ENCODE data around the gene ITPR2.

The ITPR2 gene

DNA sequence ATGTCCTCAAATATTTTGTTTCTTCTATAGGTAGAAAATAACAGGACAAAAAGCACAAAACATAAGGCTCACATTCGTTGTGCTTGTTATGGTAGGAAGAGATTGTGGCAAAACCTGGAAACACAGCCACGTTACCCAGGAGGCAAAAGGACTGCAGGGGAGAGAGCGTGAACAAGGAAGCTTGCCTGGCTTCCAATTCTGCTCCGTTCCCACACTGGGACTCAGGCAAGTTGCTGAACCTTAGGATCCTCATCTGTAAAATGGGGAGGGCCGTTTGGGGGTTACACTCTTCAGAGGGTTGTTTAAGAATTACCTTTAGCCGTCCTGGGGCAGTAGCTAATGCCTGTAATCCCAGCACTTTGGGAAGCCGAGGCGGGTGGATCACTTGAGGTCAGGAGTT, 432.4 kb downstream of the ITPR2 start:
- Histone ChIP-seq H3K9ac (no peak overlapping the region), H3K4me3 (no peak overlapping the region), H3K9me3 (replicated peaks in 1 of 11) (no peaks in the 10 kb centered on the region), H3K27ac (no peak overlapping the region), H3K36me3 (peaks cover 0 to 43% (median 0%) of the 10 kb centered on the region in 11 experiments; a peak in 7 of 22 replicates), H3K4me2 (no peak overlapping the region), H4K20me1 (no peaks in the 10 kb centered on the region), H3K4me1 (peaks cover 0 to 21% (median 0%) of the 10 kb centered on the region in 10 experiments; a peak in 7 of 20 replicates), H3K27me3 (no peaks in the 10 kb centered on the region)
- no peak for TF ChIP-seq Cebpa-rat (IDR thresholded peaks at IDR 0.05)

DNA sequence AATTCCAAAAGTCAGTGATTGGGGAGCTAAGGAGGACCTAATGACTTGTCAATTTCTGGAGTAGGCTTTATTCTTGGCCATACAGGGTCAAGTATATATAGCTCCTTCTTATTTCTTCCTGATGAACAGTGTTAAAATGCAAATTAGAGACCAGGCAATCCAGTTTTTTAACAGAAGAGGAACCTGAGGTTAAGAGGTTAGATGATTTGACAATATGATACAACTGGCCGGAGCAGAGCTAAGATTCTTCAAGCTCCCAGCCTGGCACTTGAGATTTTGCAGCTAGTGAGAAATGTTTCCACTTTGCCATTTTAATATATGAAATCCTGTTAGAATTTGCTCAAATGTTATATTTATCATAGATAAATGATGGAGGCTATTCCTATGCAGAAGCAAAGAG, 433.6 kb downstream of the ITPR2 start:
- H3K4me3 ChIP-seq, result no peak overlapping the region
- H3K9ac ChIP-seq, result no peak overlapping the region
- H3K27ac ChIP-seq, result no peak overlapping the region
- H3K27me3 ChIP-seq, result no peaks in the 10 kb centered on the region
- H3K9me3 ChIP-seq (replicated peaks in 1 of 11), result no peaks in the 10 kb centered on the region
- no peaks in the 10 kb centered on the region for H4K20me1 ChIP-seq
- H3K4me2 ChIP-seq, result peak overlapping the region in 3 of 11 experiments; percentile 7 to 49 (median 24); a peak in 5 of 22 replicates
- TF ChIP-seq Cebpa-rat (IDR thresholded peaks at IDR 0.05), result no peak
- H3K36me3 ChIP-seq, result peaks cover 0 to 55% (median 0%) of the 10 kb centered on the region in 11 experiments; a peak in 7 of 22 replicates
- peaks cover 0 to 21% (median 0%) of the 10 kb centered on the region in 10 experiments; a peak in 7 of 20 replicates for H3K4me1 ChIP-seq

DNA sequence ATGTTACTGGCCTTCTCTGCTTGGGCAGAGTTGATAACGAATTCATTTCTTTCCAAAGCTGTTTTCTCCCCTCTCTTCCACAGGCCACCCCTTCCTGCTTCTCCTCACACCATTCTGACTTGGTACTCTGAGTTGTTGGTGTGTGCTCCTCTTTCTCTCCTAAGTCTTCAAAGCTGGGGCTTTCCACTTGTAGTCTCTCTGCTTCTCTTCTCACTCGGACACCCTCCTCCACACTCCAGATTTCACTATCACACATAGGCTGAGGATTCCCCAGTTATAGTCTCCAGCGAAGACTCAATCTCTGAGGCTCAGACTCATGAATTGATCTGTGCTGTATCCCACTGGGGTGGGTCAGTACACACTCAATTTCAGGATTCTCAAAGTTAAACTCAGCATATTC, 436.6 kb downstream of the ITPR2 start:
- Histone ChIP-seq H3K4me1 (peaks cover 0 to 12% (median 0%) of the 10 kb centered on the region in 10 experiments; a peak in 6 of 20 replicates), H3K4me2 (no peak overlapping the region), H3K27me3 (no peaks in the 10 kb centered on the region), H3K9ac (no peak overlapping the region), H3K4me3 (no peak overlapping the region), H3K36me3 (peaks cover 0 to 75% (median 0%) of the 10 kb centered on the region in 11 experiments; a peak in 7 of 22 replicates), H4K20me1 (no peaks in the 10 kb centered on the region), H3K27ac (no peak overlapping the region), H3K9me3 (replicated peaks in 1 of 11) (no peaks in the 10 kb centered on the region)
- TF ChIP-seq Cebpa-rat (IDR thresholded peaks at IDR 0.05), result no peak

DNA sequence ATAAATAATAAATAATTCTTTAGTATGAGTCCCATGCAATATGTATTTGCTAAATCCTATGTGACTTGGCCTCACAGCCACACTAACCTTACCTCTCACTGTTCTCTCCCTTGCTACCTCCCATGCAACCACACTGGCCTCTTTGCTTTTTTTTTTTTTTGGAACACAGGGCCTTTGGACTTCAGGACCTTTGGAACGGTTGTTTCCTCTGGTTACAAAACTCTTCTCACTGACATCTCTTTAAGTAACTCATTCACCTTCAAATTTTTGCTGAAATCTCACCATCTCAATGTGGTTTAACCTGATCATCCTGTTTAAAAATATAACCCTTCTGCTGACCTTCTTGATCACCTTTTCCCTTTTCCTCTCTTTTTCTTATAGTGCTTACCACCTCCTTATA, 443.7 kb downstream of the ITPR2 start:
- H3K9me3 ChIP-seq (replicated peaks in 1 of 11), result peaks cover 0 to under 1% (median 0%) of the 10 kb centered on the region in 11 experiments; a peak in 1 of 22 replicates
- H3K4me1 ChIP-seq, result no peaks in the 10 kb centered on the region
- peaks cover 0 to 96% (median 0%) of the 10 kb centered on the region in 11 experiments; a peak in 8 of 22 replicates for H3K36me3 ChIP-seq
- H3K4me3 ChIP-seq, result no peak overlapping the region
- H4K20me1 ChIP-seq, result no peaks in the 10 kb centered on the region
- H3K27ac ChIP-seq, result no peak overlapping the region
- H3K4me2 ChIP-seq, result no peak overlapping the region
- no peak for TF ChIP-seq Cebpa-rat (IDR thresholded peaks at IDR 0.05)
- H3K9ac ChIP-seq, result no peak overlapping the region
- H3K27me3 ChIP-seq, result no peaks in the 10 kb centered on the region

DNA sequence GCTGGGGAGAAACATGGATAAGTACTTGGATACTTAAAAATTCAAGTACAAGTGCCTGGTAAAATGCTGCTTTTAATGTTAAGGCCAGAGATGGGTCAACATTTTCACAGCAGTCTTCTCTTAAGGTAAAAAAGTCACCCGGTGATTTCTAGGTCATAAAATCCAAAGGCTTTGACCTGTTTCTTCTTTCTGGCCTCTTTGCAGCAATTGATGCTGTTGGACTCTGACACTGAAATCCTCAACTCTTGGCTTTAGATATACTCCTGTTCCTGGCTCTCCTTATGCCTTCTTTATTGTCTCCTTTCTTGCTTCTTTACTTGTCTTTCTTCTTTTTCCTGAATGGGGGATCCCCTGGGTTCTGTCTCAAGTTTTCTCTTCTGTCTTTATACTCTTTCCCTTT, 448.5 kb downstream of the ITPR2 start:
- H3K9ac ChIP-seq, result no peak overlapping the region
- no peak for TF ChIP-seq Cebpa-rat (IDR thresholded peaks at IDR 0.05)
- H3K4me1 ChIP-seq, result peaks cover 0 to 1% (median 0%) of the 10 kb centered on the region in 10 experiments; a peak in 2 of 20 replicates
- H3K4me2 ChIP-seq, result no peak overlapping the region
- no peaks in the 10 kb centered on the region for H3K27me3 ChIP-seq
- peaks cover 0 to 15% (median 0%) of the 10 kb centered on the region in 11 experiments; a peak in 1 of 22 replicates for H3K9me3 ChIP-seq (replicated peaks in 1 of 11)
- peaks cover 0 to 67% (median 0%) of the 10 kb centered on the region in 11 experiments; a peak in 7 of 22 replicates for H3K36me3 ChIP-seq
- no peak overlapping the region for H3K4me3 ChIP-seq
- no peaks in the 10 kb centered on the region for H4K20me1 ChIP-seq
- no peak overlapping the region for H3K27ac ChIP-seq

DNA sequence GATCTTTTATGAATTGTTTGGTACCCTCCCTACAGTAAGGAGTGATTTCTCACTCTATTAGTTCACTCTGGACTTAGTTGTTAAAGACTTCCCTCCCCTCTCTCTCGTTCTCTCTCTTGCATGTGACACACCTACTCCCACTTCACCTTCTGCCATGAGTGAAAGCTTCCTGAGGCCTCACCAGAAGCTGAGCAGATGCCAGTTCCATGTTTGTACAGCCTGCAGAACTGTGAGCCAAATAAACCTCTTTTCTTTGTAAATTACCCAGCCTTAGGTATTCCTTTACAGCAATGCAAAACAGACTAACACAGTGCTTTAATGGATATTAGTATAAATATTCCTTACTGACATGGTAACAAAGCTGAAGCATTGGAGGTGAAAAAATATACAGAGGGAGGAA, 450.0 kb downstream of the ITPR2 start:
- Histone ChIP-seq H3K4me1 (peaks cover 0 to 16% (median 0%) of the 10 kb centered on the region in 10 experiments; a peak in 6 of 20 replicates), H3K36me3 (peaks cover 0 to 54% (median 0%) of the 10 kb centered on the region in 11 experiments; a peak in 7 of 22 replicates), H3K9me3 (replicated peaks in 1 of 11) (peaks cover 0 to 15% (median 0%) of the 10 kb centered on the region in 11 experiments; a peak in 1 of 22 replicates), H3K27me3 (no peaks in the 10 kb centered on the region), H3K9ac (no peak overlapping the region), H4K20me1 (no peaks in the 10 kb centered on the region), H3K27ac (no peak overlapping the region), H3K4me2 (no peak overlapping the region), H3K4me3 (no peak overlapping the region)
- no peak for TF ChIP-seq Cebpa-rat (IDR thresholded peaks at IDR 0.05)

DNA sequence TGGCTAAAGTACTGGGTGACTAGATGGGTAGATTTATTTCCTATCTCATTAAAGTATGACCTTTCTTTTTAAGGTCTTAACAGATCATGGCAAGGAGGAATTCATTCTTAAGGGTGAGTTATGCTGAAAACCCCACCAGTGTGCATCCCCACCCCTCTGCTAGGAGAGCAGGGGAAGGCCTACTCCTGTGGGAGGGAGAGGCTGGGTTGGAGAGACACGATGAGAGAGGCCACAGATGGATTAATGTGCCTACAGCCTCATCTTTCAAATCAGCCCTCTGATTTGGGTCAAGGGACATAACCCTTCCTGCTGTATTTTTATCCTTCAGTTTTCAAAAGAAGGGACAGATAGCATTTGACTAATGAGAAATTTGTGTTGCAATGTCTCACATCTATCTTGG, 452.1 kb downstream of the ITPR2 start:
- Histone ChIP-seq H3K27ac (no peak overlapping the region), H3K4me1 (peaks cover 0 to 19% (median 0%) of the 10 kb centered on the region in 10 experiments; a peak in 6 of 20 replicates), H3K9ac (no peak overlapping the region), H3K4me3 (no peak overlapping the region), H4K20me1 (no peaks in the 10 kb centered on the region), H3K9me3 (replicated peaks in 1 of 11) (peaks cover 0 to 15% (median 0%) of the 10 kb centered on the region in 11 experiments; a peak in 1 of 22 replicates), H3K27me3 (no peaks in the 10 kb centered on the region), H3K36me3 (peaks cover 0 to 33% (median 0%) of the 10 kb centered on the region in 11 experiments; a peak in 7 of 22 replicates), H3K4me2 (no peak overlapping the region)
- TF ChIP-seq Cebpa-rat (IDR thresholded peaks at IDR 0.05), result no peak

DNA sequence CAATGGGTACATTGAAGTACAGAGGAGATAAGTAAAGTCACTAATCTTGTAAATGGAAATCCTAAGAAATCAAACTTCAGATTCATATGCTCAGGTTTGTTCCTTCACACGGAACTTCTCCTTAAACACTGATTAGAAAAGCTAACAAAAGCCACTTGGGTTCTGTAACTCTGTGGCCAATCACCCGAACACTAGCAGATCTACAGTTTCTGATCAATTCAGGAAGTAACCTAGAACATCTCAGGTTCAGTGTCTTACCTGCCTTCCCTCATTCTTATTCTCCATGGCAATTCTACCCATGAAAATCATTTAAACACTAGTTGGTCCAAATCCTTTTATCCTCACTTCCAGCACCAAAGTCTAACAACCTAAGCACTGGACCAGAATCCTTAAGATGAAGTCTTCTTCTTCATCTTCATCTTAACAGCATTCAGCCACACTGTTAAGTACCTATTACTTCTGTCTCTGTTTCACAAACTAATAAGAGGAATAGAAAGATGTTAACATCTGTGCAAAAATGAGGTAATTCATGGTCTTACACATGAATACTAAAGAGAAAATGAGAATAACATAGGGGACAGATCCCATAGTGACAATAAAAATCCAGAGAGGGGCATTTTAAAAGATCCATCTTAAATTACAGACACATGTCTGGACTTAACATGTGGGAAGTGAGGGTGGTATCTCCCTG, 453.1 kb downstream of the ITPR2 start:
- H3K4me2 ChIP-seq, result no peak overlapping the region
- H3K4me3 ChIP-seq, result no peak overlapping the region
- no peak overlapping the region for H3K27ac ChIP-seq
- no peaks in the 10 kb centered on the region for H3K27me3 ChIP-seq
- no peak overlapping the region for H3K9ac ChIP-seq
- TF ChIP-seq Cebpa-rat (IDR thresholded peaks at IDR 0.05), result no peak
- peaks cover 0 to 29% (median 0%) of the 10 kb centered on the region in 10 experiments; a peak in 6 of 20 replicates for H3K4me1 ChIP-seq
- H3K9me3 ChIP-seq (replicated peaks in 1 of 11), result peaks cover 0 to 15% (median 0%) of the 10 kb centered on the region in 11 experiments; a peak in 1 of 22 replicates
- peaks cover 0 to 23% (median 0%) of the 10 kb centered on the region in 11 experiments; a peak in 6 of 22 replicates for H3K36me3 ChIP-seq
- no peaks in the 10 kb centered on the region for H4K20me1 ChIP-seq

DNA sequence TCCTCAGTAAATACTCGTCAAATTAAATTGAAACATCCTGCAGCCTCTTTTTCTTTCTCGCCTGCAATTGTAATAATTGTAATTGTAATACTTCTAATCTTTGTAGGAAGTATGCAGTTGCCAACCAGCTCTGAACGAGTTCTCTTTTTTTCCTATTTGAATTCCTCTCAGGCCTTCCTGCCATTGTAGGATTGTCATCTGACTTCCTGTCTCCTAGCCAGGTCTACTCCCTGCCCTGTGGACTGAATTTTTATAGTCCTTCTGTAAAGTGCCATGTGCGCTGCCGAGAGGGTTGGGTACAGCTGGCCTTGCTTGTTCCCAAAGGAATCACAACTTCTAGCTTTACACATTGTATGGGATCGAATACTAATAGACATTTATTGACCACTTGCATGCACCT, 454.3 kb downstream of the ITPR2 start:
- Histone ChIP-seq H3K4me3 (no peak overlapping the region), H4K20me1 (no peaks in the 10 kb centered on the region), H3K9me3 (replicated peaks in 1 of 11) (0 out of 22 replicates have a peak, but pooled peaks cover 0 to 8% (median 0%) of the 10 kb centered on the region in 11 experiments), H3K4me1 (peaks cover 0 to 29% (median 0%) of the 10 kb centered on the region in 10 experiments; a peak in 6 of 20 replicates), H3K27me3 (no peaks in the 10 kb centered on the region), H3K27ac (no peak overlapping the region), H3K9ac (no peak overlapping the region), H3K4me2 (peak overlapping the region in 3 of 11 experiments; percentile 32 to 56 (median 44); a peak in 6 of 22 replicates), H3K36me3 (peaks cover 0 to 18% (median 0%) of the 10 kb centered on the region in 11 experiments; a peak in 3 of 22 replicates)
- TF ChIP-seq Cebpa-rat (IDR thresholded peaks at IDR 0.05), result no peak
